ENCODE data around the gene CHRDL2. TPM values are rescaled to one million over a fixed set of nuclear protein-coding genes. Genes with fewer than 3 reads are reported as not detected.

The CHRDL2 gene
- polyA plus RNA-seq, 1 of the 3 experiments (the other 2 are of a cell fraction) = not detected

DNA sequence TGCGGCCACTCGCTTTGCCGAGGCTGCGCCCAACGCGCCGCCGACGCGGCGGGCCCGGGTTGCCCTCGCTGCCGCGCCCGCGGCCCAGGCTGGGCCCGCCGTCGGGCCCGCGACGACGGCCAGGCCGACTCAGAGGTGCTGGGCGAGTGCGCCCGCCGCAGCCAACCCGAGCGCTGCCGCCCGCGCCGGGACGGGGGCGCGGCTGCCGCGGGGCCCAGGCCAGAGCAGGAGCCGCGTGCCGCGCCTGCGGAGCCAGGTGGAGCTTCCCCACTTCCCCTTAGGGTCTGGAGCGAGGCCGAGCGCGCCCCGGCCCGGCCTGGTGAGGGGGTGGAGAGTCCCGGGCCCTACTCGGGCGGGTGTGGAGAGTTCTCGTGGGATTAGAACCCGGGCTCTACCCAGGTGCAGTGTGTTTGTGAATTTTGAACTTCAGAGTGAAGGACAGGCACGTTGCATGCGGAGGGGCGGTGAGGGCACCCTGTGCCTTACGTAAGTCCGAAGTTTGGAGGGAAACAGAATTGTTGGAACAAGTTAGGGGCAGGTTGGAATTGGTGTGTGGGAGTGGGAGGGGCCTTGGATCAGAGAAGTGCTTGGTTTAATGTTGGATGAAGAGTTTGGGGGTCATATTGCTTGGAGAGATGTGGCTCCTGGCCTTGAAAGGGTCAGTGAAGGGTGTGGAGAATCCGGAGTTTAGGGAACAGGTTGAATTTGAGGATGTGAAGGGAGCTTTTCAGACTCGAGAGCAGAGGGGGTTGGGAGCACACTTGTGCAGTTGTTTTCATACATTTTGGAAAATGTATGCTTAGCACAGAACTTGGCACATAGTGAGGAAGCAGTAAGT lies 18.1 kb upstream of the CHRDL2 start:
- Histone ChIP-seq H3K4me2 (peak overlapping the region; percentile 84), H3K36me3 (replicated peaks in 1 of 2; ENCODE audit: control insufficient read depth in 1 of 2, insufficient read depth in 2 of 2, low read length in 1 of 2) (peaks cover 0 to 4% of the 10 kb centered on the region in 2 experiments), H3K27me3 (ENCODE audit: insufficient read depth) (no peaks in the 10 kb centered on the region), H2AFZ (ENCODE audit: low read depth) (peak overlapping the region; percentile 24), H3K79me2 (ENCODE audit: insufficient read depth) (peaks cover 52% of the 10 kb centered on the region), H3F3A (replicated peaks; ENCODE audit: insufficient read depth) (peaks cover 15% of the 10 kb centered on the region), H3K9me3 (no peaks in the 10 kb centered on the region), H3K9me2 (no peaks in the 10 kb centered on the region), H3K9ac (peak overlapping the region; percentile 82), H3K27ac (ENCODE audit: low read depth in 2 of 2, low read length in 1 of 2) (peak overlapping the region; percentile 71 to 82), H3K4me1 (ENCODE audit: control insufficient read depth in 1 of 2, insufficient read depth in 2 of 2, low read depth in 1 of 2, low read length in 1 of 2) (peaks cover 11% of the 10 kb centered on the region in 2 experiments; a peak in 3 of 4 replicates), H3K4me3 (ENCODE audit: low read depth in 2 of 2, low read length in 1 of 2) (peak overlapping the region; percentile 69 to 79), H4K20me1 (ENCODE audit: insufficient read depth) (no peaks in the 10 kb centered on the region)
- ChIA-PET CTCF (interaction anchor here (0.7 to 2.6 kb wide), 4 partner anchors 10 to 136 kb away, joined by 3 to 11 read pairs (median 7); no protein-coding TSS in a partner anchor), POLR2A (no interaction called here)
- 3% methylated on average over 21 of the region's 63 CpGs for WGBS (ENCODE audit: low lambda C conversion rate)
- TF ChIP-seq CHD2 (IDR thresholded peaks at IDR 0.05; ENCODE audit: low read length, partially characterized antibody) = peak; percentile 67
- TF ChIP-seq TAF1 (IDR thresholded peaks at IDR 0.05; ENCODE audit: borderline replicate concordance, low read depth, low read length) = peak; percentile 51; the same call in 1 of the 2 replicates
- peak; percentile 43; the same call in 1 of the 2 replicates for TF ChIP-seq MXI1 (IDR thresholded peaks at IDR 0.05; ENCODE audit: low read depth, low read length)
- TF ChIP-seq, protein P1, sequence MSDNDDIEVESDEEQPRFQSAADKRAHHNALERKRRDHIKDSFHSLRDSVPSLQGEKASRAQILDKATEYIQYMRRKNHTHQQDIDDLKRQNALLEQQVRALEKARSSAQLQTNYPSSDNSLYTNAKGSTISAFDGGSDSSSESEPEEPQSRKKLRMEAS (IDR thresholded peaks at IDR 0.05; ENCODE audit: low read depth) = peak; percentile 58; the same call in 1 of the 2 replicates
- TF ChIP-seq, protein P2, sequence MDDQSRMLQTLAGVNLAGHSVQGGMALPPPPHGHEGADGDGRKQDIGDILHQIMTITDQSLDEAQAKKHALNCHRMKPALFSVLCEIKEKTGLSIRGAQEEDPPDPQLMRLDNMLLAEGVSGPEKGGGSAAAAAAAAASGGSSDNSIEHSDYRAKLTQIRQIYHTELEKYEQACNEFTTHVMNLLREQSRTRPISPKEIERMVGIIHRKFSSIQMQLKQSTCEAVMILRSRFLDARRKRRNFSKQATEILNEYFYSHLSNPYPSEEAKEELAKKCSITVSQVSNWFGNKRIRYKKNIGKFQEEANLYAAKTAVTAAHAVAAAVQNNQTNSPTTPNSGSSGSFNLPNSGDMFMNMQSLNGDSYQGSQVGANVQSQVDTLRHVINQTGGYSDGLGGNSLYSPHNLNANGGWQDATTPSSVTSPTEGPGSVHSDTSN (IDR thresholded peaks at IDR 0.05) = no peak
- peak; percentile 86 for DNase-seq

DNA sequence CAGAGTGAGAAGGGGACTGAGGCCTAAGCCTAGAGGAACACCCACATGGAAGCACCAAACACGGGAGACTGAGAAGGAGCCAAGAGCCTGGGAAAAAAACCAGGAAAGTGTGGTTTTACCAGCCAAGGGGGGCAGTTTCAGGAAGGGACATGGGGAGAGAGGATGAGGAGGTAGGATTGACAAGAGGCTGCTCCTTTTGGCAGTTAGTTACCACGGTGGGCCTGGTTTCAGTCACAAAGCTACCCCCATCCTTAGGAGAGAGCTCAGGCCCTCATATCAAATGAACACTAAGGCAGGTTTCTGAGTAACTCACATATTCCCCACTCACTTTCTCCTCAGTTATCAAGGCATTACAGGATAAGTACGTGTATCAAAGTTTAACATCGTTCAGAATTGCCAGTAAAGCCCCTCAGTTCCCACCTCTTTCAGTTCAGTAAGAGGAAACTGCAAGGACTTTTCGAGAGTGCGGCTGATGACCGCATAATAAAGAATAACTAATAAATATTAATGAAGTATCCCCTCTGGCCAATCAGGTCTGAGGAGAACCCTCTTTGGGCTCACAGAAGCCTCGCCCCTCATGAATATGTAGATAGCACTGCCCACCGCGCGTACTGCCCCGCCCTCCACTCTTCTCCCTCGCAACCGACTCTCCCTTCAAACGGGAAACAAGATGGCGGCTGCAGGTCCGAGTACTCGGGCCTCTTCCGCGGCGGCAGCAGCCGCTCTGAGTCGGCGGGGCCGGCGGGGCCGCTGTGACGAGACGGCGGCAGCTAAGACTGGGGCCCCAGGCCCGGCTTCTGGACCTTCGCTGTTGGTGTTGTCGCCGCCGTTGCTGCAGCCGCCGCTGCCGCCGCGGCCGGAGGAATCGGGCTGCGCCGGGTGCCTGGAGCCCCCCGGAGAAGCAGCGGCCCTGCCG lies 17.2 kb upstream of the CHRDL2 start, which contains the start of gene RNF169:
Gene RNF169, plus strand, starts transcription at position 639 of the 916 bp plus-strand sequence. Its CDS starts 32 bp downstream, at position 671.
- Histone ChIP-seq H3F3A (replicated peaks; ENCODE audit: insufficient read depth) (peaks cover 6% of the 10 kb centered on the region), H3K9ac (peak within 1 kb of the TSS; percentile 82), H3K9me3 (no peaks in the 10 kb centered on the region), H3K4me3 (ENCODE audit: low read depth in 2 of 2, low read length in 1 of 2) (peak within 1 kb of the TSS; percentile 69 to 79), H3K79me2 (ENCODE audit: insufficient read depth) (peaks cover 44% of the 10 kb centered on the region), H4K20me1 (ENCODE audit: insufficient read depth) (no peaks in the 10 kb centered on the region), H2AFZ (ENCODE audit: low read depth) (peak within 1 kb of the TSS; percentile 80), H3K9me2 (no peaks in the 10 kb centered on the region), H3K4me2 (peak within 1 kb of the TSS; percentile 84), H3K27me3 (ENCODE audit: insufficient read depth) (no peaks in the 10 kb centered on the region), H3K36me3 (replicated peaks in 1 of 2; ENCODE audit: control insufficient read depth in 1 of 2, insufficient read depth in 2 of 2, low read length in 1 of 2) (peaks cover 0 to 4% of the 10 kb centered on the region in 2 experiments), H3K27ac (ENCODE audit: low read depth in 2 of 2, low read length in 1 of 2) (peak within 1 kb of the TSS; percentile 71 to 82), H3K4me1 (ENCODE audit: control insufficient read depth in 1 of 2, insufficient read depth in 2 of 2, low read depth in 1 of 2, low read length in 1 of 2) (peaks cover 4 to 11% of the 10 kb centered on the region in 2 experiments; a peak in 3 of 4 replicates)
- TF ChIP-seq RFX5 (IDR thresholded peaks at IDR 0.05; ENCODE audit: low read length) (peak; percentile 73; the same call in 1 of the 2 replicates), NRF1 (IDR thresholded peaks at IDR 0.05; ENCODE audit: low read depth, low read length) (no peak), SIN3A (IDR thresholded peaks at IDR 0.05; ENCODE audit: borderline replicate concordance, low read depth, low read length) (0 out of 2 replicates have a peak, but pooled peaks have one; percentile 40), YY1 (IDR thresholded peaks at IDR 0.05; ENCODE audit: low read depth) (peak; percentile 94), POLR2AphosphoS5 (IDR thresholded peaks at IDR 0.05; ENCODE audit: low read depth, low read length) (peak; percentile 86), TAF1 (IDR thresholded peaks at IDR 0.05; ENCODE audit: borderline replicate concordance, low read depth, low read length) (peak; percentile 92), GATA2 (CRISPR knock-in tag; IDR thresholded peaks at IDR 0.05) (no peak)
- TF ChIP-seq, protein P3, sequence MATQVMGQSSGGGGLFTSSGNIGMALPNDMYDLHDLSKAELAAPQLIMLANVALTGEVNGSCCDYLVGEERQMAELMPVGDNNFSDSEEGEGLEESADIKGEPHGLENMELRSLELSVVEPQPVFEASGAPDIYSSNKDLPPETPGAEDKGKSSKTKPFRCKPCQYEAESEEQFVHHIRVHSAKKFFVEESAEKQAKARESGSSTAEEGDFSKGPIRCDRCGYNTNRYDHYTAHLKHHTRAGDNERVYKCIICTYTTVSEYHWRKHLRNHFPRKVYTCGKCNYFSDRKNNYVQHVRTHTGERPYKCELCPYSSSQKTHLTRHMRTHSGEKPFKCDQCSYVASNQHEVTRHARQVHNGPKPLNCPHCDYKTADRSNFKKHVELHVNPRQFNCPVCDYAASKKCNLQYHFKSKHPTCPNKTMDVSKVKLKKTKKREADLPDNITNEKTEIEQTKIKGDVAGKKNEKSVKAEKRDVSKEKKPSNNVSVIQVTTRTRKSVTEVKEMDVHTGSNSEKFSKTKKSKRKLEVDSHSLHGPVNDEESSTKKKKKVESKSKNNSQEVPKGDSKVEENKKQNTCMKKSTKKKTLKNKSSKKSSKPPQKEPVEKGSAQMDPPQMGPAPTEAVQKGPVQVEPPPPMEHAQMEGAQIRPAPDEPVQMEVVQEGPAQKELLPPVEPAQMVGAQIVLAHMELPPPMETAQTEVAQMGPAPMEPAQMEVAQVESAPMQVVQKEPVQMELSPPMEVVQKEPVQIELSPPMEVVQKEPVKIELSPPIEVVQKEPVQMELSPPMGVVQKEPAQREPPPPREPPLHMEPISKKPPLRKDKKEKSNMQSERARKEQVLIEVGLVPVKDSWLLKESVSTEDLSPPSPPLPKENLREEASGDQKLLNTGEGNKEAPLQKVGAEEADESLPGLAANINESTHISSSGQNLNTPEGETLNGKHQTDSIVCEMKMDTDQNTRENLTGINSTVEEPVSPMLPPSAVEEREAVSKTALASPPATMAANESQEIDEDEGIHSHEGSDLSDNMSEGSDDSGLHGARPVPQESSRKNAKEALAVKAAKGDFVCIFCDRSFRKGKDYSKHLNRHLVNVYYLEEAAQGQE (IDR thresholded peaks at IDR 0.05; ENCODE audit: low read depth, low read length) = peak; percentile 46; the same call in 1 of the 2 replicates
- DNase-seq = peak; percentile 97
- POLR2A ChIA-PET = no interaction called here
- WGBS (ENCODE audit: low lambda C conversion rate) = 13% methylated on average over 11 of the region's 47 CpGs
- CTCF ChIA-PET = interaction anchor here (1.0 to 1.5 kb wide), 3 partner anchors 21 to 636 kb away, joined by 3 to 7 read pairs (median 5); no protein-coding TSS in a partner anchor
